Stomach smooth muscle (tissue), 2 donors: ENCODE data around the gene TPPP.

ENCODE experiments used
- H3K27ac ChIP-seq: one replicate; pipeline ENCODE4 v1.7.0; 2013; ENCODE audit warnings: mild to moderate bottlenecking, low read length, inconsistent platforms
- H3K27me3 ChIP-seq, 2 donors: one replicate each; pipeline ENCODE4 v1.7.0; 2013; ENCODE audit warnings: low read length in 2 of 2; ENCODE audit not compliant: insufficient read depth in 2 of 2, control insufficient read depth in 1 of 2
- H3K36me3 ChIP-seq, 2 donors: one replicate each; pipeline ENCODE4 v1.7.0; 2013; ENCODE audit warnings: low read length in 2 of 2; ENCODE audit not compliant: control insufficient read depth in 2 of 2, insufficient read depth in 2 of 2
- H3K4me1 ChIP-seq: one replicate; pipeline ENCODE4 v1.7.0; 2013; ENCODE audit warnings: low read length; ENCODE audit not compliant: control insufficient read depth, insufficient read depth
- H3K4me3 ChIP-seq, 2 donors: one replicate each; pipeline ENCODE4 v1.7.0; 2013; ENCODE audit warnings: low read length in 2 of 2
- H3K9ac ChIP-seq, 2 donors: one replicate each; pipeline ENCODE4 v1.7.0; 2013; ENCODE audit warnings: low read length in 2 of 2, mild to moderate bottlenecking in 1 of 2
- H3K9me3 ChIP-seq, 2 donors: one replicate each; pipeline ENCODE4 v1.7.0; 2013; ENCODE audit warnings: low read length in 2 of 2; ENCODE audit not compliant: control insufficient read depth in 2 of 2
- donor health status: healthy.
- donor health status: Pancreatic carcinoma.

The TPPP gene

GRCh38 chr5:642481-642880 is 50.7 kb downstream of the TPPP start:
- Histone ChIP-seq H3K9me3 (no peaks in the 10 kb centered on the region), H3K36me3 (peaks cover 10 to 11% of the 10 kb centered on the region in 2 donors)

GRCh38 chr5:641331-641765 is 51.8 kb downstream of the TPPP start:
- H3K27ac ChIP-seq: no peak overlapping the region
- no peak overlapping the region for H3K4me3 ChIP-seq
- H3K9ac ChIP-seq: no peak overlapping the region
- no peaks in the 10 kb centered on the region for H3K4me1 ChIP-seq
- no peaks in the 10 kb centered on the region for H3K27me3 ChIP-seq
- H3K9me3 ChIP-seq: no peaks in the 10 kb centered on the region
- peaks cover 12 to 13% of the 10 kb centered on the region in 2 donors for H3K36me3 ChIP-seq

More at GRCh38 chr5:642481-642880, 50.7 kb downstream of the TPPP start:
- Histone ChIP-seq H3K4me3 (no peak overlapping the region), H3K27ac (no peak overlapping the region), H3K27me3 (no peaks in the 10 kb centered on the region), H3K9ac (no peak overlapping the region), H3K4me1 (no peaks in the 10 kb centered on the region)

- Histone ChIP-seq H3K36me3 (peaks cover 16% of the 10 kb centered on the region in 2 donors), H3K4me1 (no peaks in the 10 kb centered on the region), H3K4me3 (no peak overlapping the region), H3K27ac (no peak overlapping the region), H3K27me3 (no peaks in the 10 kb centered on the region), H3K9ac (no peak overlapping the region), H3K9me3 (no peaks in the 10 kb centered on the region)
These were observed 52.5 kb downstream of the TPPP start for GRCh38 chr5:640461-641330.

GRCh38 chr5:639584-640213 is 53.5 kb downstream of the TPPP start:
- H3K4me1 ChIP-seq: no peaks in the 10 kb centered on the region
- H3K27ac ChIP-seq: no peak overlapping the region
- H3K27me3 ChIP-seq: no peaks in the 10 kb centered on the region
- peaks cover 17 to 19% of the 10 kb centered on the region in 2 donors for H3K36me3 ChIP-seq
- no peak overlapping the region for H3K4me3 ChIP-seq
- no peak overlapping the region for H3K9ac ChIP-seq
- H3K9me3 ChIP-seq: no peaks in the 10 kb centered on the region

GRCh38 chr5:639253-639530 is 54.0 kb downstream of the TPPP start:
- H3K27me3 ChIP-seq: no peaks in the 10 kb centered on the region
- no peak overlapping the region for H3K27ac ChIP-seq
- H3K4me1 ChIP-seq: no peaks in the 10 kb centered on the region
- no peak overlapping the region for H3K4me3 ChIP-seq
- H3K9me3 ChIP-seq: no peaks in the 10 kb centered on the region
- H3K36me3 ChIP-seq: peaks cover 17 to 19% of the 10 kb centered on the region in 2 donors
- no peak overlapping the region for H3K9ac ChIP-seq

- H3K4me1 ChIP-seq: no peaks in the 10 kb centered on the region
- H3K27ac ChIP-seq: no peak overlapping the region
- H3K9me3 ChIP-seq: no peaks in the 10 kb centered on the region
- no peaks in the 10 kb centered on the region for H3K27me3 ChIP-seq
- H3K36me3 ChIP-seq: peaks cover 18 to 19% of the 10 kb centered on the region in 2 donors
- no peak overlapping the region for H3K4me3 ChIP-seq
- H3K9ac ChIP-seq: no peak overlapping the region
These were observed 54.5 kb downstream of the TPPP start for GRCh38 chr5:638501-639252.

- no peak overlapping the region for H3K27ac ChIP-seq
- peaks cover 18 to 19% of the 10 kb centered on the region in 2 donors for H3K36me3 ChIP-seq
- no peaks in the 10 kb centered on the region for H3K9me3 ChIP-seq
- H3K4me1 ChIP-seq: no peaks in the 10 kb centered on the region
- no peak overlapping the region for H3K4me3 ChIP-seq
- no peaks in the 10 kb centered on the region for H3K27me3 ChIP-seq
- no peak overlapping the region for H3K9ac ChIP-seq
These were observed 55.3 kb downstream of the TPPP start for GRCh38 chr5:637581-638450.

- H3K4me3 ChIP-seq: no peak overlapping the region
- H3K9ac ChIP-seq: no peak overlapping the region
- H3K36me3 ChIP-seq: peaks cover 18 to 19% of the 10 kb centered on the region in 2 donors
- no peaks in the 10 kb centered on the region for H3K9me3 ChIP-seq
- no peaks in the 10 kb centered on the region for H3K4me1 ChIP-seq
- no peaks in the 10 kb centered on the region for H3K27me3 ChIP-seq
- no peak overlapping the region for H3K27ac ChIP-seq
These were observed 56.2 kb downstream of the TPPP start for GRCh38 chr5:636951-637350.

GRCh38 chr5:635306-636055 is 57.7 kb downstream of the TPPP start:
- Histone ChIP-seq H3K36me3 (peaks cover 14 to 15% of the 10 kb centered on the region in 2 donors), H3K9me3 (no peaks in the 10 kb centered on the region), H3K27ac (no peak overlapping the region), H3K4me3 (no peak overlapping the region), H3K9ac (no peak overlapping the region), H3K4me1 (no peaks in the 10 kb centered on the region), H3K27me3 (no peaks in the 10 kb centered on the region)
